Upper lobe of right lung (tissue), 1 donor: Measurements from ENCODE around the gene KLF14. TPM values are rescaled to one million over a fixed set of nuclear protein-coding genes. Genes with fewer than 3 reads are reported as not detected.
"Not testable (repeated sequence)": the region's sequence is repeated elsewhere in the genome, so short reads cannot be mapped to it uniquely, and the experiment has no call there.

Experiments
- ATAC-seq: fragments of 200-7000 bp; cut with Tn5 transposase; one replicate; pipeline ENCODE4 v1.9.1; 2020; ENCODE audit warnings: mild to moderate bottlenecking, moderate library complexity
- DNase-seq: peaks from one replicate; pipeline ENCODE4 v3.0.0-alpha.2; 2020
- H3K27ac ChIP-seq: fragments of 200-600 bp; one replicate; pipeline ENCODE4 v1.8.0; 2022
- H3K27me3 ChIP-seq: fragments of 200-600 bp; one replicate; pipeline ENCODE4 v1.8.0; 2022; ENCODE audit warnings: mild to moderate bottlenecking
- H3K36me3 ChIP-seq: fragments of 200-600 bp; one replicate; pipeline ENCODE4 v1.8.0; 2022
- H3K4me1 ChIP-seq: fragments of 200-600 bp; one replicate; pipeline ENCODE4 v1.8.0; 2022
- H3K4me3 ChIP-seq: fragments of 200-600 bp; one replicate; pipeline ENCODE4 v1.8.0; 2022; ENCODE audit warnings: mild to moderate bottlenecking
- H3K9me3 ChIP-seq: fragments of 200-600 bp; one replicate; pipeline ENCODE4 v1.8.0; 2022
- intact Hi-C: fragments of 100-400 bp; cut with DNase I; formaldehyde crosslinking; loops from one replicate; pipeline ENCODE4 v1.11.0; 2022
- total RNA-seq: library from RNA; stranded (reverse); fragmentation: NEBNext Ultra II Directional; extraction: Animal tissue kit (Norgen Biotek cat#: 25700); gene quantifications from one replicate; pipeline ENCODE4 v1.2.1, GENCODE V29; 2021
- TF ChIP-seq, protein P1 (sequence below): fragments of 200-600 bp; IDR thresholded peaks from one replicate; pipeline ENCODE4 v1.8.0; 2022; ENCODE audit warnings: antibody characterized with exemption
- donor health status: DM: no; HTN: yes; CAD: no; lungs with severe emphysema.

KLF14 gene
- total RNA-seq, 1 donor from 2014 or later: not detected

DNA sequence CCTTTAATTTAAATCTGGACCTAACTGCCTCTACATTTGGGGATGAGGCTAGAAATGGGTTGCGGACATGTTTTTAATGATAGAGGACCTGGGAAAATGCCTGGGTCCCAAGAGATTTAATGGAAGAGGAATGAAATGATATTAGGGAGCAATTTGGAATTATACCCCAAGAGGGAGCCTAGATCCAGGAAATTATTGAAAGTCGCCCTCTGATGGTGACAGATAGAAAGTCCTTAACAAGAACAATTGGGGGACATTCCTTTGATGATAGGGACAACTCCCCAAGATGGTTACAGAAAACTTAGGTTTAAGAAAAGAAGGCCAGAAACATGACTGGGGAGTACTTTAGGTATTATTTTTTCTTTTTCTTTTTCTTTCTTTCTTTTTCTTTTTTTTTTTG is 38.2 kb downstream of the KLF14 start:
- TF ChIP-seq, protein P1, sequence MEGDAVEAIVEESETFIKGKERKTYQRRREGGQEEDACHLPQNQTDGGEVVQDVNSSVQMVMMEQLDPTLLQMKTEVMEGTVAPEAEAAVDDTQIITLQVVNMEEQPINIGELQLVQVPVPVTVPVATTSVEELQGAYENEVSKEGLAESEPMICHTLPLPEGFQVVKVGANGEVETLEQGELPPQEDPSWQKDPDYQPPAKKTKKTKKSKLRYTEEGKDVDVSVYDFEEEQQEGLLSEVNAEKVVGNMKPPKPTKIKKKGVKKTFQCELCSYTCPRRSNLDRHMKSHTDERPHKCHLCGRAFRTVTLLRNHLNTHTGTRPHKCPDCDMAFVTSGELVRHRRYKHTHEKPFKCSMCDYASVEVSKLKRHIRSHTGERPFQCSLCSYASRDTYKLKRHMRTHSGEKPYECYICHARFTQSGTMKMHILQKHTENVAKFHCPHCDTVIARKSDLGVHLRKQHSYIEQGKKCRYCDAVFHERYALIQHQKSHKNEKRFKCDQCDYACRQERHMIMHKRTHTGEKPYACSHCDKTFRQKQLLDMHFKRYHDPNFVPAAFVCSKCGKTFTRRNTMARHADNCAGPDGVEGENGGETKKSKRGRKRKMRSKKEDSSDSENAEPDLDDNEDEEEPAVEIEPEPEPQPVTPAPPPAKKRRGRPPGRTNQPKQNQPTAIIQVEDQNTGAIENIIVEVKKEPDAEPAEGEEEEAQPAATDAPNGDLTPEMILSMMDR: peak; percentile 54

DNA sequence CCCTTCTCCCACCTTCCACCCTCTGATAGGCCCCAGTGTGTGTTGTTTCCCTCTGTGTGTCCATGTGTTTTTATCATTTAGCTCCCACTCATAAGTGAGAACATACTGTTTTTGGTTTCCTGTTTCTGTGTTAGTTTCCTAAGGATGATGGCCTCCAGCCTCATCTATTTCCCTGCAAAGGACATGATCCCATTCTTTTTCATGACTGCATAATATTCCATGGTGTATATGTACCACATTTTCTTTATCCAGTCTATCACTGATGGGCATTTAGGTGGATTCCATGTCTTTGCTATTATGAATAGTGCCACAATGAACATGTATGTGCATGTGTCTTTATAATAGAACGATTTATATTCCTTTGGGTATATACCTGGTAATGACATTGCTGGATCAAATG is 41.6 kb downstream of the KLF14 start:
- DNase-seq, ATAC-seq, H3K36me3 ChIP-seq, H3K27ac ChIP-seq, H3K9me3 ChIP-seq, intact Hi-C loops, H3K4me3 ChIP-seq, H3K4me1 ChIP-seq, H3K27me3 ChIP-seq: not testable (repeated sequence)

More for the DNA sequence above, 38.2 kb downstream of the KLF14 start:
- intact Hi-C loops: no loop called here
- H3K36me3 ChIP-seq: no peaks in the 10 kb centered on the region
- no peaks in the 10 kb centered on the region for H3K4me1 ChIP-seq
- H3K4me3 ChIP-seq: no peak overlapping the region
- H3K27ac ChIP-seq: no peak overlapping the region
- H3K27me3 ChIP-seq: no peaks in the 10 kb centered on the region
- H3K9me3 ChIP-seq: no peaks in the 10 kb centered on the region
- peak; percentile 41 for ATAC-seq
- DNase-seq: no peak

DNA sequence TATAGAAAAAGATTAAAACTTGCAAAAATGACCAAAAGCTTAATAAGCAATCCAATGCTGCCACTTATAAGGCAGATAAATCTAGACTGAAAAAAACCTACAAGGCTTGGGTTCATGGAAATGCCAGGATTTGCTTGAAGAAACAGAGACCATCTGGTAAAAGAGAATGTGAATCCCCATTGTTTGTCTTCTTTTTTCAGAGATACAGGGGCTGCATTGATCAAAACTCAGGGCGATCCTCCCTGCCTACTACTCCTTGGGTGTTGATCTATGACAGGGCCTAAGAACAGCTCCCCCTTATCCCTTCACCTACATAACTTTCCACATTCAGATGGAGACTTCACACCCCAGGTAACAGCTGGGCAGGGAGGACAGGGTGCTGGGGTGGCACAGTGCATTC is 44.3 kb downstream of the KLF14 start:
- Histone ChIP-seq H3K27me3 (no peaks in the 10 kb centered on the region), H3K27ac (no peak overlapping the region), H3K4me1 (no peaks in the 10 kb centered on the region), H3K36me3 (no peaks in the 10 kb centered on the region), H3K9me3 (no peaks in the 10 kb centered on the region), H3K4me3 (no peak overlapping the region)
- intact Hi-C loops: no loop called here
- ATAC-seq: no peak
- DNase-seq: no peak
- TF ChIP-seq, protein P1: no peak

DNA sequence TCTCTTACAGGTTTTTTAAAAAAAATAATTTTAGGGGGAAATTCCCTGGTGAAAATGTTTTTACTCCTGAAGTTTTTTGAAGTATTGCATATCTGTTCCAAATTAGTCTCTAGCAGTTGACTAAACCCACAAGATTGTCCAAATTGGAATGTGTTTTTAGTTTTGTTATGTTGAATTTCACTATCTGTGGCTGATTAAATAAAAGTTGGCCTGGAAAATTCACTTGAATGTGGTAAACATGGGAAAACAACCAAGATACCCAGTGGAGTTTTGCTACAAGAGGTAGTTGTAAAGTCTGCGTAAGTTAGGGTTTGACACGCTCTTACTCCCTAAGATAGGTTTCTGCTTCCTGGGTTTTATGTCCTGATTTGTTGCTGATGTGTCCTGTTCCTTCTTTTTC is 51.0 kb downstream of the KLF14 start:
- intact Hi-C loops: no loop called here
- H3K27ac ChIP-seq: no peak overlapping the region

More for the DNA sequence above, 51.0 kb downstream of the KLF14 start:
- Histone ChIP-seq H3K36me3 (no peaks in the 10 kb centered on the region), H3K4me1 (no peaks in the 10 kb centered on the region), H3K27me3 (no peaks in the 10 kb centered on the region), H3K9me3 (no peaks in the 10 kb centered on the region), H3K4me3 (no peak overlapping the region)
- DNase-seq (no peak), ATAC-seq (no peak)
- TF ChIP-seq, protein P1: no peak

Other genes with a start within 250 kb of the KLF14 start
- gene MEST, start 242.1 kb downstream of the KLF14 start, total RNA-seq: 57.5 TPM
- gene COPG2, start 65.5 kb downstream of the KLF14 start, total RNA-seq: 16.3 TPM
- not detected for gene TSGA13, start 47.7 kb downstream of the KLF14 start, total RNA-seq